Adrenal gland (tissue), 12 donors: ENCODE data around the gene ZNF117. TPM values are rescaled to one million over a fixed set of nuclear protein-coding genes. Genes with fewer than 3 reads are reported as not detected.

ENCODE experiments used
- DNase-seq, 7 donors: peaks; one replicate each; pipeline ENCODE4 v3.0.0-alpha.2; 2019 to 2020
- H3K27ac ChIP-seq, 5 donors: fragments of 200-600 bp; sonication (generic) in 4 of 5; 1 replicate in 3 of 5; 2 replicates in 2 of 5; pipeline versions ENCODE4 v1.5.1 to v1.8.0; 2016 to 2020; ENCODE audit warnings: mild to moderate bottlenecking in 1 of 5
- H3K27me3 ChIP-seq: fragments of 200-600 bp; 2 replicates; pipeline ENCODE4 v1.8.0; 2021
- H3K36me3 ChIP-seq, 2 donors: fragments of 200-600 bp; replicated peaks in 1 of 2; 1 replicate in 1 of 2; 2 replicates in 1 of 2; pipeline versions ENCODE4 v1.5.1 to v1.8.0; 2018 to 2022
- H3K4me1 ChIP-seq, 2 donors: fragments of 200-600 bp; replicated peaks in 1 of 2; 1 replicate in 1 of 2; 2 replicates in 1 of 2; pipeline versions ENCODE4 v1.5.1 to v1.8.0; 2018 to 2021
- H3K4me3 ChIP-seq, 4 donors: fragments of 200-600 bp; sonication (generic) in 3 of 4; one replicate each; pipeline ENCODE4 v1.5.1; 2016 to 2018
- H3K9me3 ChIP-seq, 3 donors: fragments of 200-600 bp; sonication (generic) in 1 of 3; replicated peaks in 1 of 3; 1 replicate in 2 of 3; 2 replicates in 1 of 3; pipeline versions ENCODE4 v1.5.1 to v1.8.0; 2016 to 2021
- CTCF ChIP-seq, 6 experiments: fragments of 450-650 bp in 4 of 6; fragments of 200-600 bp in 2 of 6; sonication (generic) in 1 of 6; IDR thresholded peaks; 1 replicate in 5 of 6; 2 replicates in 1 of 6; pipeline versions ENCODE4 v1.5.1 to v1.8.0; 2016 to 2021; ENCODE audit warnings: antibody characterized with exemption in 6 of 6, mild to moderate bottlenecking in 2 of 6, moderate library complexity in 1 of 6
- POLR2A ChIP-seq, 2 donors: fragments of 450-650 bp; IDR thresholded peaks; one replicate each; pipeline ENCODE4 v1.6.1; 2017; ENCODE audit warnings: antibody characterized with exemption in 2 of 2, mild to moderate bottlenecking in 2 of 2, moderate library complexity in 1 of 2
- WGBS, 4 donors: extraction: QIAGEN DNeasy Blood & Tissue Kit in 2 of 4; methylation state at CpG; one replicate each; pipeline versions ENCODE4 v1.1.5 to v1.1.7; 2013 to 2017; 5-methylcytosine and 5-hydroxymethylcytosine counted together
- intact Hi-C, 2 donors: fragments of 100-400 bp; cut with DNase I; formaldehyde crosslinking; loops; one replicate each; pipeline versions ENCODE4 v1.14.1 to v1.15.0; 2022 to 2023
- polyA plus RNA-seq, 3 donors: library from polyadenylated mRNA; stranded (reverse); fragments of 200-250 nt in 2 of 3; fragments of 350-450 nt in 1 of 3; fragmentation: Illumina TruSeq in 1 of 3; extraction: RNeasy Lipid Tissue Mini Kit (QIAGEN cat#74804) in 1 of 3; gene quantifications; one replicate each; pipeline ENCODE4 v1.2.3, GENCODE V29; 2013 to 2014
- total RNA-seq, 9 donors: library from RNA; depleted of rRNA in 4 of 9; stranded (reverse); fragments of >200 nt in 4 of 9; fragments of 120-200 nt in 1 of 9; fragmentation: NEBNext Ultra II Directional in 1 of 9; extraction: Animal tissue kit (Norgen Biotek cat#: 25700) in 1 of 9; gene quantifications; one replicate each; pipeline versions ENCODE4 v1.1.0 to v1.2.4, GENCODE V29; 2013 to 2023
- donor health status: healthy with polysubstance abuse.
- donor health status: Bipolar disorder and iron deficiency.
- donor health status: DM: yes; HTN: yes; CAD: no.
- donor health status: DM: no; HTN: no; CAD: no.
- donor health status: DM: no; HTN: no; CAD: no.
- donor health status: DM: yes; HTN: yes; CAD: no.

ZNF117 gene
- total and polyA plus RNA-seq, 12 donors = 12.0 to 145 (median 39.9) TPM

GRCh38 chr7:65006094-65006992, 15.5 kb upstream of the ZNF117 start, which contains the start of gene ERV3-1:
Gene ERV3-1 (minus strand): TSS chr7:65006687. CDS start chr7:64993026, 13,661 bp downstream.
- H3K27ac ChIP-seq = peak within 1 kb of the TSS; percentile 60 to 92 (median 84)
- TF ChIP-seq CTCF (IDR thresholded peaks at IDR 0.05) (no peak), POLR2A (IDR thresholded peaks at IDR 0.05) (peak; percentile 98 to 99)
- peaks cover 26 to 38% of the 10 kb centered on the region in 2 donors for H3K4me1 ChIP-seq
- 0 to 1% (median 1%) methylated on average over 13 to 33 of the region's 33 CpGs for WGBS, 4 donors
- H3K27me3 ChIP-seq = no peaks in the 10 kb centered on the region
- peak within 1 kb of the TSS; percentile 25 to 95 (median 81) for H3K4me3 ChIP-seq
- no peaks in the 10 kb centered on the region for H3K36me3 ChIP-seq
- no peaks in the 10 kb centered on the region for H3K9me3 ChIP-seq
- intact Hi-C loops = no loop called here
- peak; percentile 94 to 99 (median 98) for DNase-seq

DNA sequence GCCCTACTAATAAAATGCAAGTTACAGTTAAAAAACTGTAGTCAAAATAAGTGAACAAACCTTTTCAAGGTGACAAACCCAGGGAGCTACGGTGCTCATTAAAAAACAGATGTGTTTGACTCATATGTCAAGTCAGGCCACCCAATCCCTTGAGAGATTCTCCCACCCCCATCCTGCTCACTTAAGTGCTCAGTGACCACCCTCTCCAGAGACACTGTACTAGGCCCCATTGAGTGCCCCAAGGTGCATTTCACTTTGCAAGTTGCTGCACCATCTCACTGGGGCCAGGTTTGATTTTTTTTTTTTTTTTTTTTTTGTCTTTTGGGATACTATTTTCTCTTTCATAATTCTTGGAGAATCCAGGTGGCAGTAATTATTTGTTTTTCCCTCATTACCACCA, 13.7 kb upstream of the ZNF117 start:
- H3K9me3 ChIP-seq = no peaks in the 10 kb centered on the region
- intact Hi-C loops = no loop called here
- H3K27me3 ChIP-seq = no peaks in the 10 kb centered on the region
- H3K4me3 ChIP-seq = peak overlapping the region in 3 of 4 donors; percentile 6 to 86 (median 8)
- peak overlapping the region; percentile 41 to 92 (median 83) for H3K27ac ChIP-seq
- no peak for TF ChIP-seq CTCF (IDR thresholded peaks at IDR 0.05)
- no peak for TF ChIP-seq POLR2A (IDR thresholded peaks at IDR 0.05)
- H3K36me3 ChIP-seq = no peaks in the 10 kb centered on the region
- WGBS, 4 donors = 35 to 54% (median 46%) methylated on average over 1 of the region's 1 CpG
- DNase-seq = no peak
- H3K4me1 ChIP-seq = peaks cover 38 to 47% of the 10 kb centered on the region in 2 donors

GRCh38 chr7:65002972-65003585, 12.2 kb upstream of the ZNF117 start:
- H3K4me1 ChIP-seq = peaks cover 47 to 60% of the 10 kb centered on the region in 2 donors
- 76 to 98% (median 94%) methylated on average over 2 of the region's 2 CpGs for WGBS, 4 donors
- no peaks in the 10 kb centered on the region for H3K27me3 ChIP-seq
- H3K4me3 ChIP-seq = peak overlapping the region in 1 of 4 donors; percentile 86
- DNase-seq = no peak
- H3K9me3 ChIP-seq = peaks cover 0 to 10% (median 0%) of the 10 kb centered on the region in 3 donors
- intact Hi-C loops = no loop called here
- no peaks in the 10 kb centered on the region for H3K36me3 ChIP-seq
- peak overlapping the region; percentile 38 to 90 (median 50) for H3K27ac ChIP-seq
- TF ChIP-seq CTCF (IDR thresholded peaks at IDR 0.05) (no peak), POLR2A (IDR thresholded peaks at IDR 0.05) (no peak)

DNA sequence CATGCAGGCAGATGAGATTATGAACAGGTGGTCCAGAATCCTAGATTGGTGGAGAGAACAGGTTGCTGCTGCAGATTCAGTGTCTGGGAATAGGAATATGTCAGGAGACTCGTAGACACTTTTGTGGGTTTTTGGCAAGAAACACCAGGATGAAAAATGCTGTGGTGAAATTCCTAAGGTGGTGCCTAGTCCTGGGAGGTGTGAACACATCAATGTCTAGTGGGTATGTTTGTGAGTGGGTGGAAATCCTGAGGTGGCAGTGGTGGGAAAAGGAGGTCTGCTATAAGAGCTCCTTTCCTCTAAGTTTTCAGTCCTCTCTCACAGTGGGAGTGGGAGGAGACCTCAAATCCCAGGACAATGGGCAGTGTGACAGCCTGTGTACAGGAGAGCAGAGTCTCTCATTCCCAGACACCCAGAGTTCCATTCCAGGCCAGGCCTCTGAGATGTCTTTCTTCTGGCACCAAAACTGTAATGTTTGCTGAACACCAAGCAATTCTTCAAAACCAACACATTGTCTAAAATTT, 10.5 kb upstream of the ZNF117 start:
- Histone ChIP-seq H3K9me3 (peaks cover 0 to 18% (median 0%) of the 10 kb centered on the region in 3 donors), H3K27ac (peak overlapping the region in 4 of 5 donors; percentile 32 to 90 (median 81)), H3K36me3 (no peaks in the 10 kb centered on the region), H3K4me3 (peak overlapping the region in 1 of 4 donors; percentile 86), H3K4me1 (peaks cover 47 to 56% of the 10 kb centered on the region in 2 donors), H3K27me3 (no peaks in the 10 kb centered on the region)
- WGBS, 4 donors = 0% methylated on average over 1 of the region's 1 CpG
- no peak for DNase-seq
- TF ChIP-seq POLR2A (IDR thresholded peaks at IDR 0.05) (peak in 1 of 2 donors; percentile 11), CTCF (IDR thresholded peaks at IDR 0.05) (no peak)
- intact Hi-C loops = no loop called here
